ENCODE results near the gene OR5AC2.

The OR5AC2 gene

GRCh38 chr3:98086873-98087272, at the start of gene OR5AC2:
OR5AC2 (plus strand) TSS chr3:98087173; CDS start chr3:98087173, 0 bp downstream.
- no peak for DNase-seq (ENCODE audit: low read depth, low spot score)
- H3K4me3 ChIP-seq (ENCODE audit: low read depth, low read length): no peak within 1 kb of the TSS
- TF ChIP-seq CTCF (IDR thresholded peaks at IDR 0.05; ENCODE audit: low read depth, low read length): no peak
- in situ Hi-C loops (cut with HindIII; ENCODE audit: low sequenced_read_pairs): no loop called here

- TF ChIP-seq CTCF (IDR thresholded peaks at IDR 0.05; ENCODE audit: low read depth, low read length): no peak
- in situ Hi-C loops (cut with HindIII; ENCODE audit: low sequenced_read_pairs): no loop called here
- DNase-seq (ENCODE audit: low read depth, low spot score): no peak
- no peak overlapping the region for H3K4me3 ChIP-seq (ENCODE audit: low read depth, low read length)
These were observed 48.7 kb upstream of the OR5AC2 start for GRCh38 chr3:98038286-98038685.

- in situ Hi-C loops (cut with HindIII; ENCODE audit: low sequenced_read_pairs): no loop called here
- TF ChIP-seq CTCF (IDR thresholded peaks at IDR 0.05; ENCODE audit: low read depth, low read length): no peak
- DNase-seq (ENCODE audit: low read depth, low spot score): no peak
- no peak overlapping the region for H3K4me3 ChIP-seq (ENCODE audit: low read depth, low read length)
These were observed 48.1 kb upstream of the OR5AC2 start for GRCh38 chr3:98038876-98039275.

GRCh38 chr3:98039322-98040024, 47.5 kb upstream of the OR5AC2 start:
- TF ChIP-seq CTCF (IDR thresholded peaks at IDR 0.05; ENCODE audit: low read depth, low read length): peak; percentile 83
- in situ Hi-C loops (cut with HindIII; ENCODE audit: low sequenced_read_pairs): no loop called here
- H3K4me3 ChIP-seq (ENCODE audit: low read depth, low read length): peak overlapping the region; percentile 42
- peak; percentile 90 for DNase-seq (ENCODE audit: low read depth, low spot score)

GRCh38 chr3:98041350-98041749, 45.6 kb upstream of the OR5AC2 start:
- TF ChIP-seq CTCF (IDR thresholded peaks at IDR 0.05; ENCODE audit: low read depth, low read length): no peak
- in situ Hi-C loops (cut with HindIII; ENCODE audit: low sequenced_read_pairs): no loop called here
- DNase-seq (ENCODE audit: low read depth, low spot score): no peak
- no peak overlapping the region for H3K4me3 ChIP-seq (ENCODE audit: low read depth, low read length)

GRCh38 chr3:98048586-98048985, 38.4 kb upstream of the OR5AC2 start:
- DNase-seq (ENCODE audit: low read depth, low spot score): no peak
- in situ Hi-C loops (cut with HindIII; ENCODE audit: low sequenced_read_pairs): no loop called here
- no peak for TF ChIP-seq CTCF (IDR thresholded peaks at IDR 0.05; ENCODE audit: low read depth, low read length)
- H3K4me3 ChIP-seq (ENCODE audit: low read depth, low read length): no peak overlapping the region
